ENCODE results near the gene LRRN2.

Gene LRRN2

GRCh38 chr1:204678721-204679475 is 6.6 kb downstream of the LRRN2 start:
- no peak for DNase-seq (ENCODE audit: extremely low read depth, low read depth)
- no peak for TF ChIP-seq CTCF (IDR thresholded peaks at IDR 0.05; ENCODE audit: low read depth, low read length)

- no peak for DNase-seq (ENCODE audit: extremely low read depth, low read depth)
- TF ChIP-seq CTCF (IDR thresholded peaks at IDR 0.05; ENCODE audit: low read depth, low read length) = no peak
Measured at GRCh38 chr1:204677864-204678263, 7.7 kb downstream of the LRRN2 start.

GRCh38 chr1:204676043-204676442 is 9.5 kb downstream of the LRRN2 start:
- no peak for TF ChIP-seq CTCF (IDR thresholded peaks at IDR 0.05; ENCODE audit: low read depth, low read length)
- DNase-seq (ENCODE audit: extremely low read depth, low read depth) = no peak

- no peak for DNase-seq (ENCODE audit: extremely low read depth, low read depth)
Measured at GRCh38 chr1:204673909-204674649, 11.5 kb downstream of the LRRN2 start.

GRCh38 chr1:204673209-204673608 is 12.3 kb downstream of the LRRN2 start:
- TF ChIP-seq CTCF (IDR thresholded peaks at IDR 0.05; ENCODE audit: low read depth, low read length) = no peak
- no peak for DNase-seq (ENCODE audit: extremely low read depth, low read depth)

More at GRCh38 chr1:204673909-204674649, 11.5 kb downstream of the LRRN2 start:
- TF ChIP-seq CTCF (IDR thresholded peaks at IDR 0.05; ENCODE audit: low read depth, low read length) = no peak

- DNase-seq (ENCODE audit: extremely low read depth, low read depth) = no peak
- no peak for TF ChIP-seq CTCF (IDR thresholded peaks at IDR 0.05; ENCODE audit: low read depth, low read length)
Measured at GRCh38 chr1:204672482-204673121, 12.9 kb downstream of the LRRN2 start.

GRCh38 chr1:204672069-204672468 is 13.5 kb downstream of the LRRN2 start:
- no peak for DNase-seq (ENCODE audit: extremely low read depth, low read depth)
- TF ChIP-seq CTCF (IDR thresholded peaks at IDR 0.05; ENCODE audit: low read depth, low read length) = no peak

Measured in AG09319 (cell line).